A673 (cell line): ENCODE data around the gene TTI1. TPM values are rescaled to one million over a fixed set of nuclear protein-coding genes. Genes with fewer than 3 reads are reported as not detected.

Experiments
- BruUV-seq: library from RNA; stranded (reverse); fragments of 400-500 nt; replicated peaks from 2 replicates; lab custom pipeline; 2021; lab: Mats Ljungman, UMichigan
- CTCF ChIA-PET: fragments of 300-600 bp; sonication (Branson Sonifier 250); formaldehyde crosslinking; loops from one replicate; lab custom pipeline; 2022; ENCODE audit warnings: antibody characterized with exemption; lab: Charles Lee
- POLR2A ChIA-PET: fragments of 300-600 bp; sonication (Branson Sonifier 250); formaldehyde crosslinking; loops from one replicate; lab custom pipeline; 2022; ENCODE audit warnings: antibody characterized with exemption; ENCODE audit not compliant: low non-redundant PET; lab: Charles Lee
- DNase-seq: peaks from one replicate; pipeline ENCODE4 v3.0.0-alpha.2; 2015; ENCODE audit warnings: low spot score
- H3K27ac ChIP-seq: fragments of 200-600 bp; sonication (generic); 2 replicates; pipeline ENCODE4 v1.5.1; 2016; ENCODE audit warnings: mixed run types, low read depth, mild to moderate bottlenecking, mixed read lengths, antibody characterized with exemption, low read length; ENCODE audit not compliant: poor library complexity, severe bottlenecking
- H3K27me3 ChIP-seq: fragments of 200-600 bp; sonication (generic); replicated peaks from 2 replicates; pipeline ENCODE4 v1.6.1; 2017; ENCODE audit warnings: mixed run types, low read depth, mild to moderate bottlenecking, mixed read lengths, antibody characterized with exemption, low read length; ENCODE audit not compliant: insufficient read depth, poor library complexity
- H3K36me3 ChIP-seq: fragments of 200-600 bp; sonication (generic); 2 replicates; pipeline ENCODE4 v1.6.1; 2016; ENCODE audit warnings: mixed run types, mild to moderate bottlenecking, mixed read lengths, antibody characterized with exemption, low read length; ENCODE audit not compliant: insufficient read depth, poor library complexity, severe bottlenecking
- H3K4me1 ChIP-seq: fragments of 200-600 bp; sonication (generic); 2 replicates; pipeline ENCODE4 v1.6.1; 2017; ENCODE audit warnings: mixed run types, mild to moderate bottlenecking, mixed read lengths, antibody characterized with exemption, low read length; ENCODE audit not compliant: insufficient read depth, poor library complexity, severe bottlenecking
- H3K4me3 ChIP-seq: fragments of 200-600 bp; sonication (generic); 2 replicates; pipeline ENCODE4 v1.5.1; 2016; ENCODE audit warnings: low read depth, mixed run types, mild to moderate bottlenecking, mixed read lengths, low read length; ENCODE audit not compliant: poor library complexity, severe bottlenecking
- H3K9me3 ChIP-seq: fragments of 200-600 bp; sonication (generic); 2 replicates; pipeline ENCODE4 v1.6.1; 2016; ENCODE audit warnings: mixed run types, low read depth, mild to moderate bottlenecking, mixed read lengths, antibody characterized with exemption, low read length; ENCODE audit not compliant: poor library complexity, severe bottlenecking
- CTCF ChIP-seq: fragments of 300-800, 200-600 bp; sonication (generic); conservative IDR thresholded peaks from 2 replicates; pipeline ENCODE4 v1.5.1; 2017; ENCODE audit warnings: low read depth, mild to moderate bottlenecking, antibody characterized with exemption, low read length, moderate library complexity, mixed read lengths
- EZH2 ChIP-seq: fragments of 200-600 bp; sonication (generic); IDR thresholded peaks from 2 replicates; pipeline ENCODE4 v1.6.1; 2017; ENCODE audit warnings: borderline replicate concordance, low read depth, mild to moderate bottlenecking, mixed read lengths, antibody characterized with exemption, low read length; ENCODE audit not compliant: poor library complexity, severe bottlenecking
- intact Hi-C: fragments of 100-400 bp; cut with micrococcal nuclease; formaldehyde crosslinking; loops from one replicate; pipeline ENCODE4 v1.10.0; 2022; ENCODE audit not compliant: unreplicated experiment
- total RNA-seq: library from RNA; stranded (reverse); gene quantifications from 2 replicates; pipeline ENCODE4 v1.2.3, GENCODE V29; 2021

Gene TTI1
- total RNA-seq, 1 experiment from 2014 or later: 40.3 TPM

- DNase-seq: no peak
- BruUV-seq: no TSS peak
- POLR2A ChIA-PET: no interaction called here
- CTCF ChIA-PET: no interaction called here
- Histone ChIP-seq H3K36me3 (no peaks in the 10 kb centered on the region), H3K4me1 (no peaks in the 10 kb centered on the region), H3K27me3 (no peaks in the 10 kb centered on the region), H3K4me3 (no peak overlapping the region), H3K27ac (no peak overlapping the region), H3K9me3 (no peaks in the 10 kb centered on the region)
- intact Hi-C loops: no loop called here
- TF ChIP-seq CTCF: no peak
- TF ChIP-seq EZH2: no peak
Observed at GRCh38 chr20:37940858-37941257, 92.4 kb downstream of the TTI1 start.

GRCh38 chr20:37939701-37940560 is 93.3 kb downstream of the TTI1 start:
- no peaks in the 10 kb centered on the region for H3K27me3 ChIP-seq
- no peak for DNase-seq
- no peak overlapping the region for H3K27ac ChIP-seq
- no TSS peak for BruUV-seq
- ChIA-PET POLR2A (no interaction called here), CTCF (interaction anchor here (0.7 kb wide), 1 partner anchor 53 kb away, joined by 4 read pairs; no protein-coding TSS in a partner anchor)
- H3K36me3 ChIP-seq: no peaks in the 10 kb centered on the region
- TF ChIP-seq EZH2 (no peak), CTCF (no peak)
- no peak overlapping the region for H3K4me3 ChIP-seq
- no peaks in the 10 kb centered on the region for H3K9me3 ChIP-seq
- H3K4me1 ChIP-seq: peaks cover 7% of the 10 kb centered on the region
- intact Hi-C loops: no loop called here

DNA sequence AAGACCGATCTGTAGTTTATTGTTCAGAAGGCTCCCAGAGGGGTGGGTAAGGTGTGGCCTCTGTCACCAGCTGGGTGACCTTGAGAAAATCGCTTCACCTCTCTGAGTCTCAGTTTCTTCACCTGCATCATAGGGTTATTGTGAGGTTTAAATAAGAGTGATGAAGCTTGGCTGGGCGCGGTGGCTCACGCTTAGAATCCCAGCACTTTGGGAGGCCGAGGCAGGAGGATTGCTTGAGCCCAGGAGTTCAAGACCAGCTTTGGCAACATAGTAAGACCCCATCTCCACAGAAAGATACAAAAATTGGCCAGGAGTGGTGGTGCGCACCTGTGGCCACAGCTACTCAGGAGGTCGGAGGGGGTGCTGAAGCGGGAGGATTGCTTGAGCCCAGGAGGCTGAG is 94.3 kb downstream of the TTI1 start:
- Histone ChIP-seq H3K36me3 (no peaks in the 10 kb centered on the region), H3K4me1 (peaks cover 12% of the 10 kb centered on the region), H3K4me3 (no peak overlapping the region), H3K9me3 (no peaks in the 10 kb centered on the region), H3K27me3 (no peaks in the 10 kb centered on the region), H3K27ac (no peak overlapping the region)
- TF ChIP-seq CTCF (no peak), EZH2 (no peak)
- intact Hi-C loops: no loop called here
- DNase-seq: no peak
- ChIA-PET CTCF (no interaction called here), POLR2A (no interaction called here)
- no TSS peak for BruUV-seq
